ENCODE results near the gene OS9.

The OS9 gene

GRCh38 chr12:57737467-57738460 is 43.8 kb downstream of the OS9 start:
- peak in 1 of 2 experiments; percentile 42 for DNase-seq

GRCh38 chr12:57738661-57739237 is 44.8 kb downstream of the OS9 start, which contains the start of gene AGAP2:
TSS of gene AGAP2 (minus strand) at chr12:57738742. CDS start at chr12:57738246, 496 bp downstream.
- DNase-seq, result peak; percentile 25 to 47

DNA sequence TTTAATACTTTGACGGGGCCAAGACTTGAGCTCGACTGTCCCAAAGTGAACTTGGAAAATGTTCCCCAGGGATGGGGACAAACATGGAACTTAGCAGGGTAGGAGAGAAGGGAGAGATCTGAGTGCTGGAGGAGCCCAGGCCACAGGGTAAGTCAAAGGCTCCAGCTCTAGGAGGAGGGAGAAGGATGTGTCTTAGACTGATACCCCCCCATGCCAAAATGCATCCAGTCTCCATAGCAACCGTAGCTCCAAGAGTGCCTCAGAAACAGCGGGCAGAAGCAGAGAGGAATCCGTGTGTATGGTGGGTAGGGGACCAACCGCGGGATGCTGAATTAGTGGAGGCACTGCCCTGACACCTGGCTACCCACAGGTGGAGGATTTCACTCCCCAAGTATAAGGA is 45.5 kb downstream of the OS9 start:
- no peak for DNase-seq

GRCh38 chr12:57739914-57740538 is 46.1 kb downstream of the OS9 start:
- DNase-seq, result no peak

DNA sequence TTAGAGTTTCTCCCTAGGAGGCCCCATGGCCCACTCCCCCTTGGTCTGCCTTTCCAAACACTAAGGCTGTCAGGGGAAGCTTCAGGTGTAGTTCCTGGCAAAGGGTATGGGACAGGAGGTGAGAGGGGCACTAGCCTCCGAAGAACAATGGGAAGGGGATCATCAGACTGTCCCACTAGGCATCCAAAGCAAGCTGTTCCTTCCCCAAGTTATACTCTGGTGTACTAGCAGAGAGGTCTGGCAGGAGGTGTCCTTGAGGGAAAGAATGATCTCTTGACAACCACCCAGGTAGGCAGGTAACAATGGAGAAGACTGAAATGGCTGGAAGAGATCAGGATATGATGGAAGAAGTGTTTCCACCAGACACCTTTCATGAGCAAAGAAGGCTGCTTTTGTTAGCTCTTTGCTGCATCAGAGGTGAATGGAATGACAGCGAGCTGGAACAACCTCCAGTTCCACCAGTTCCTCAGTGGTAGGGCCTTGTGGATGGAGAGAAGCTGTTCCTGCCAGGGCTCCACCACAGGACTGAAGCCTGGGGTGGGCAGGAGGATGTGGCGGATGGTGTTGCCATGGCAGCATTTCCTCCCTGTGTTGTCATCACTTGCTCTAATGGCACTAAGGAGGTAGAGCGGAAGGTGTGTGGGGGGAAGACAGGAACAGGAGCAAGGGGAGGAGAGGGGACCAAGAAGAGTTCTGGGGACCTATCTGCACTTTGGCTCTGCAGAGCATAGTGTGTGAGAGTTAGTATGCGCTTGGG is 46.9 kb downstream of the OS9 start:
- no peak for DNase-seq

DNA sequence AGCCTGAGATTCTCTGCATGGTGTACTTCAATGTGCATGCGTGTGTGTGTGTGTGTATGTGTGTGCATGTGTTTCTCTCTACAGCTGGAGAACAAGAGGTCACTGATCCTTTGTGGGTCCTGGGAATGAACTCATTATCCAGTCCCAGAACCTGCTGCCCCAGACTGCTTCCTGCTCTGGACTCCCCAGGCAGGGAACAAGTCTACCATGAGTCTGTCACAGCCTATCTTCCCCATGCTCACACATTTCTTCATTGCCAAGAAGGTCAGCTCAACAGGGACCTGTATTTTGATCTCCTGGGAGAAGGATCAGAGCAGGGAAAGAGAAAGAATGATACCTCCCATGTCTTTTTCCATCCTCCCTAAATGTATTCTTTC is 47.5 kb downstream of the OS9 start:
- no peak for DNase-seq

DNA sequence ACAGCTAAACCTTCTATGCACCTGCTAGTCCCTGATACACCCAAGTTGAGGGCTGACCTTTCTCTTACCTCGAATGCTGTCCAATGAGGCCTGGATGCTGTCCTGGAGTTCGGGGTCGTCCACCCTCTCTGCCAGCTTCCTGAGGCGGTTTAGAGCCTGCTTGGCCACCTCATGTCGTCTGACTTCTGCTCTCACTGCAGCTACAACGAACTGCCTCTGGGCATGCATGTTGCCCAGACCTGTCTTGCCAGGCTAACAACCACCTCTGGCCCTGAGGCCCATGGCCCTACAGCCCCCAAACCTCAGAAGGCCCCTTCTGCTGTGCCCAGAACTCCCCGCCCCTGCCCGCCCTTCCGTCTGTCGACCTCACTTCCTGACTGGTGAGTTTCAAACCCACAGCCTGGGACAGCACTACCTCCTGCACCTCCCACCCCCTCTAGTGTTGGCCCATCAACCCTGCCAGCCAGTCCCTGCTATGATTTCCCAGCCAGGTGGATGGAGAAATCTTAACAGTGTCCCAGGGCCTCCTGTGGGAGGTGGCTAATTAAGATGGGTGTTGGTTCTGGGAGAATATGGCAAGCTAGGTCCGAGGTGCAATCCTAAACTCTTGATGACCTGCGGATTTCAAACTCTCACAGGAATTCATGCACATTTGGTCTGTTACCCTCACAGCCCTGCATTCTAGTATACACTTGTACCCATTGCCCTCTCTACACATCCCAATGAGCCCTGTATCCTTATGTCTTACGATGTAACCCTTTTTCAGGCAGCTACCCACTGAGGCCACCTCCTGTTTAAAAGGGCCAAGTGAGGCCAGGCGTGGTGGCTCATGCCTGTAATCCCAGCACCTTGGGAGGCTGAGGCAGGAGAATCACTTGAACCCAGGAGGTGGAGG is 48.2 kb downstream of the OS9 start:
- DNase-seq, result no peak

- no peak for DNase-seq
Observed at GRCh38 chr12:57743769-57744168, 49.8 kb downstream of the OS9 start.

DNA sequence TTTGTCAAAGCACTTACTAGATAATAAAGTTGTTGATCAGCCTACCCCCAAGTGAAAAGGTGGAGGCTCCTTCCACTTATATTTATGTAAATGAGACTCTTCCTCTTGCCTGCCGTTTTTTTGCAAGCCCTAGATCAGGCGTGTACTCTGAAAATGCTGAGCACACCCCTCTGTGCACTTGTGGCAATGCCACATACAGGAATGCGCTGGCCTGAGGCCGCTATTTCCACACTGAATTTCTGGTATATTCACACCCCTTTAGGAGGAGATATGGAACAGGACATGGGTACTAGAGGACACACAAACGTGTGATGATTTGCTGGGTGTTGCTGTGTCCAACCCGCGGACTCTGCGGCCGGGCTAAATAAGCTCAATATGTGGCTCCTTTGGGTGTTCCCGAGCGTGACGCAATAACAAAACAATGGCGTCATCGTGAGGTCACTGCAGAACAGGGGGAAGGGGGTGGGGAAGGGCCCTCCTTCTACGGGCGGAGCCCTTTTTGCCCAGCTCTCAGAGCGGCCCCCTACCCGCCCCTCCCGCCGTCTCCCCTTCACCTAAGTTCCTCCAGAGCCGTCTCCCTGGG is 50.4 kb downstream of the OS9 start:
- peak; percentile 79 to 82 for DNase-seq

DNA sequence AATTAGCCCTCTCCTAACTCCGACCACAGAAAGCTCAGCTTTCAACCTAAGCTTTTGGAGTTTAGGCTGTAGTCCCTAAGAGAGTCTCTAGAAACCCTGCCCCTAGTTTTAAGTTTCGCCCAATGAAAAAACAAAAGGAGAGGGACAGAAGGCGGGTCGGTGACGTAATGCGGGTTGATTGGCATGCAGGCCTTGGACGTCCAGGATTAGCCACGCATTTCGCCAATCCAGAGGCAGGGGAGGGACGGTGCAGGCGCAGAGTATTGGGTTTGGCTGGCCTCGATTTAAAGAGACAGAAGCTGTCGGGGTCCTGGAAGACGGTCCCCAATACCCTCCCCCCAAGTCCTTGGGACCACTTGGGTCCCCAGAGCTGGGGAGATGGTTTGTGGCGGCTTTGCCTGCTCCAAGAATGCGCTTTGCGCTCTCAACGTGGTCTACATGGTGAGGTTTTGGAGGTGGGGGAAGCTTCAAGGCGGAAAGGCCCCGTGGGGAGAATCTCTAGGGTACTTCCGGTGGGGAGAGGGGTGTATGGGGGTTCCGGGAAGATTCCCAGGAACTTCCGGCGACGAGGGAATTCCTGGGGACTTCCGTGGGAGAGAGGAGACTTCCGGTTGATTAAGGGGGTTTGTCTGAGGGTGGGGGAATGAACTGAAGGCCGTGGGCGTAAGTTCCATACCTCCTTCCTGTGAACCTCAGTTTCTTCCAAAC is 51.0 kb downstream of the OS9 start, which contains the start of gene TSPAN31:
Gene TSPAN31 (plus strand): TSS at position 263 of the 708 bp plus-strand sequence. CDS start 116 bp downstream, at position 379.
- peak; percentile 97 to 98 for DNase-seq

- no peak for DNase-seq
Observed at GRCh38 chr12:57745485-57745881, 51.6 kb downstream of the OS9 start.

DNA sequence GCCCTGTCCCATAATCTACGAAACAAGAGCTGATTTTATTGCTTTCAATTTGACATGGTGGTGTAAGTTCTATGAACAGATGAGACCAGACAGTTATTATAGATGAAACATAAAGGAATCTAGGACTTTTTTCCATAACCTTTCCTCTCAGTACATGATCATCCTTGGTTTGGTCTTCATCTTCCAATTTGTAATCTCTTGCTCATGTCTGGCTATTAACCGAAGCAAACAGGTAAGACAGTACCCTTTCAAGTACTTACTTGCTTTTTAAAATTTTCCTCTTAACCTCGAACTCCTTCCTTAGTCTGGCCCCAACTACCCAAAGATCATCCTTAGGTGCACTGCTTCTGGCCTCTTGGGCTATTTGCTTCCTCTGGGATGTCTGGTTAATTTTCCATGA is 52.1 kb downstream of the OS9 start:
- no peak for DNase-seq

DNA sequence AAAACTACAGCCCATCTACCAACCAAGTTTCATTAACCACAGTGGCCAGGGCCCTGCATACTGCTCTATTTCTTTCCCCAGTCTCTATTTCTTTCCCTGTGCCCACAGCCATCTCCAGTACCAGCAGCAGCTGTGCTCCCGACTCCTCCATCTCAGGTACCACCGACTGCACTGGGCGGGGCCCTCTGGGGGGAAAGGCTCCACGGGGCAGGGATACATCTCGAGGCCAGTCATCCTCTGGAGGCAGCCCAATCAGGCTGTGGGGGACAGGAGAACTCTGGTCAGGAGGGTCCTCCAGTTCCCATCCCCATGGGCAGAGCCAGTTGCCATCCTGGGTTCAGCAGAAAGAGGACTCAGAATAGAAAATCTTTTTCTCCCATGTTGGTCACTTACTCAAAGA is 55.1 kb downstream of the OS9 start:
- no peak for DNase-seq

- no peak for DNase-seq
Observed at GRCh38 chr12:57750561-57751431, 56.9 kb downstream of the OS9 start.

DNA sequence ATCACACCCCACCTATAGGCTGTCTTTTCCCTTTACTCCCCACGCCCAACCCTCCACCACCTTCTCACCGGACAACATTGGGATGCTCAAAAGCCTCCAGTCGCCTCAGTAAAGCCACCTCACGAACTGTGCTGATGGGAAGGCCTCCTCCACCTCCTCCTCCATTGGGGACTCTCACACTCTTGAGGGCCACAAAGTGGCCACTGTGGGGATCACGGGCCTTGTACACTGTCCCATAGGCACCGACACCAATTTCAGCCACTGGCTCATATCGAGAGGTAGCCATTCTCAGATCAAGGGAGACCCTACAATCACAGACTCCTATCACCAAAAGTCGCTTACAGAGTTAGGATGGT is 57.5 kb downstream of the OS9 start:
- DNase-seq, result no peak

DNA sequence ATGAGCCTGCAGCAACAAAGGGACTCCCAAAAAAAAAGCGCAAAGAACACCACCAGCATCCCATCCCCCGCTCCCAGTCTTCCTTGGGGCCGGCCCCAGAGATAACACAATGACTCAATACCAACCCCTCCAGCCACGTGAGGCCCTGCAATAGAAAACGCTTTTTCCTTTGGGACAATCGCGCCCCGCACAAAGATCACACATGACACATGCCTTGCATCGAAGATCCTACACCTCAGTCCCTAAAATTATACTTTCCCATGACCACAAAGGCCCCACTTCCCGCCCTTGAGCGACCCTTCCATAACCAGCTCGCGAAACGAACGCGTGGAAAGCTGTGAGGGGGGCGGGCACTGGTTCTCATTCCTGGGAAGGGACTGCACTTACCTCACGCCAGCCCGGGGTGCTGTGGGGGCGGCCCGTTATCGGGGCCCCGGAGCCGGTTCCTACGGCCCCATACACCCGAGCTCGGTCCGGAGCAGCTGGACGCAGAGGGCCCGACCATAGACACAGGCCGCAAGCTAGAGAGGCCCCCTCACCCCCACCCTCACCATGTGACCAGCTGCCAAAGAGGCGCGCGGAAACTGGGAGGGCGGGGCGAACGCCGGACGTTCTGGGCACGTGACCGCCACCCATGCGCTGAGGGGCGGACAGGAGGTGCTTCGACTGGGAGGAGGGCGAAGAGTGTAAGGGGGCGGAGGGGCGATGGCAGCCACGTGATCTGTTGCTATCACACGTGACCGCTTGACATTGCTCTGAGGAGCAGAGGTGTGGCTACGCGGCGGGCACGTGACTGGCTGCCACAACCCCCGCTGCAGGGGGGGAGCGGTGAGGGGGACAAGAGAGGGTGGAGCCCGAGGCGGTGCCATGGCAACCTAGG is 58.1 kb downstream of the OS9 start, which contains the start of gene CDK4:
Gene CDK4 (minus strand): TSS at position 523 of the 880 bp plus-strand sequence. CDS start 593 bp downstream, outside the sequence.
- DNase-seq, result peak; percentile 99

DNA sequence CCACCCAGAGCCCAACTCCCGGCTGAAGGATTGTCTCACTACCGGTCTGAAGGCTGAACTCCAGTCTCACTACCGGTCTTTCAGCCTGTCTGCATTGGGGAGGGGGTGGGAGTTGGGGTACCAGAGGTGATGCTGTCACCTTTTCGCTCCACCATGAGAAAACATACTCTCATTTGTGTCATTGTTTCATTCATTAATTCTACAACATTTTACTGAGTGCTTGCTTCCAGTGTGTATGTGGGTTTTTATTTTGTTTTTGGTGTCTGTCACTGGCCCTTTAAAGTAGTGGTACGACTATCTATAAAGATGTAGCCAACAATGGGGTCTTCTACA is 58.7 kb downstream of the OS9 start:
- DNase-seq, result no peak

DNA sequence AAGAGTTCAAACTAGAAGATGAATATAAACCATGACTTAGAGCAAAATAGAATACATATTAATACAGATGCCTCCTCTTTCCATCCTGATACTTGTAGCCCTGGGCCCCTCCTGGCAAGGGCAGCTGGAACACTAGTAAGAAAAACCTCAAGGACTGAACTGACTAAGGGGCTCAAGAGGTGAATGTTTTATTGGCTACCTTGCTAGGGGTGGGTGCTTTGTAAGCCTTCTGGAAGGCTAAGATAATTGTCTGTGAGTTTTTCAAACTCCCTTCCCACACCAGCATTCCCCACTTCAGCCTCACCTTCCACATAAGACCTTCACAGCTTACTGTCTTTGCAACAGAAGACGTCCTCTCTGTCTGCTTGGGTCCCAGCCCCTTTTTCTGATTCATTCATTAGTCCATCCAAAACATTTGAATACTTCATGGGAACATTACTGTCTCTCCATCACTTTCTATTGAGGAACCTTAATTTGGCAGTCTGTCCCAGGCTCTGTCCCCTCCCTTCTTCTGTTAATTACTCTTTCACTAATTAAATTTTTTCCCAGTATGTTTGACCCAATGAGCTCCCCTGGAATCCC is 59.9 kb downstream of the OS9 start:
- no peak for DNase-seq

Data from NCI-H2081 (cell line).